ENCODE measurements around the gene FOXA1. TPM values are rescaled to one million over a fixed set of nuclear protein-coding genes. Genes with fewer than 3 reads are reported as not detected.

The FOXA1 gene
- total and polyA plus RNA-seq, 2 donors (not counting 1 experiment from before 2014, with no cell fraction given) = under 0.01 to 0.03 TPM

GRCh38 chr14:37617864-37618365, 22.9 kb upstream of the FOXA1 start:
- H2AFZ ChIP-seq (ENCODE audit: low read length) = no peak overlapping the region
- no peaks in the 10 kb centered on the region for H3K36me3 ChIP-seq (ENCODE audit: control insufficient read depth, insufficient read depth, low read length)
- no peak overlapping the region for H3K4me2 ChIP-seq (ENCODE audit: extremely low read depth, insufficient read depth, low read length)
- H3K4me1 ChIP-seq (ENCODE audit: control insufficient read depth, extremely low read depth, insufficient read depth, low read length) = no peaks in the 10 kb centered on the region
- peaks cover 3% of the 10 kb centered on the region for H3K27me3 ChIP-seq (ENCODE audit: control insufficient read depth, insufficient read depth, low read length)
- no peak for TF ChIP-seq EZH2 (IDR thresholded peaks at IDR 0.05; ENCODE audit: low read length, missing control alignments)
- TF ChIP-seq, protein P1, sequence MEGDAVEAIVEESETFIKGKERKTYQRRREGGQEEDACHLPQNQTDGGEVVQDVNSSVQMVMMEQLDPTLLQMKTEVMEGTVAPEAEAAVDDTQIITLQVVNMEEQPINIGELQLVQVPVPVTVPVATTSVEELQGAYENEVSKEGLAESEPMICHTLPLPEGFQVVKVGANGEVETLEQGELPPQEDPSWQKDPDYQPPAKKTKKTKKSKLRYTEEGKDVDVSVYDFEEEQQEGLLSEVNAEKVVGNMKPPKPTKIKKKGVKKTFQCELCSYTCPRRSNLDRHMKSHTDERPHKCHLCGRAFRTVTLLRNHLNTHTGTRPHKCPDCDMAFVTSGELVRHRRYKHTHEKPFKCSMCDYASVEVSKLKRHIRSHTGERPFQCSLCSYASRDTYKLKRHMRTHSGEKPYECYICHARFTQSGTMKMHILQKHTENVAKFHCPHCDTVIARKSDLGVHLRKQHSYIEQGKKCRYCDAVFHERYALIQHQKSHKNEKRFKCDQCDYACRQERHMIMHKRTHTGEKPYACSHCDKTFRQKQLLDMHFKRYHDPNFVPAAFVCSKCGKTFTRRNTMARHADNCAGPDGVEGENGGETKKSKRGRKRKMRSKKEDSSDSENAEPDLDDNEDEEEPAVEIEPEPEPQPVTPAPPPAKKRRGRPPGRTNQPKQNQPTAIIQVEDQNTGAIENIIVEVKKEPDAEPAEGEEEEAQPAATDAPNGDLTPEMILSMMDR (conservative IDR thresholded peaks at IDR 0.05 in 1 of 2, IDR thresholded peaks at IDR 0.05 in 1 of 2; ENCODE audit: low read depth in 1 of 2, low read length in 2 of 2) = no peak
- no peak overlapping the region for H3K9ac ChIP-seq (ENCODE audit: insufficient read depth, low read length)
- no peak overlapping the region for H3K4me3 ChIP-seq (replicated peaks in 1 of 4; ENCODE audit: control extremely low read depth in 1 of 4, insufficient read depth in 1 of 4, low read depth in 3 of 4, low read length in 4 of 4)
- H3K27ac ChIP-seq (ENCODE audit: insufficient read depth, low read length) = no peak overlapping the region
- H4K20me1 ChIP-seq (ENCODE audit: control insufficient read depth, extremely low read depth, insufficient read depth, low read length) = no peaks in the 10 kb centered on the region
- H3K79me2 ChIP-seq (ENCODE audit: control insufficient read depth, insufficient read depth, low read length) = no peaks in the 10 kb centered on the region
- H3K9me3 ChIP-seq (ENCODE audit: control insufficient read depth, insufficient read depth, low read depth, low read length) = no peaks in the 10 kb centered on the region
- no peak for DNase-seq (ENCODE audit: low read depth in 2 of 2)

DNA sequence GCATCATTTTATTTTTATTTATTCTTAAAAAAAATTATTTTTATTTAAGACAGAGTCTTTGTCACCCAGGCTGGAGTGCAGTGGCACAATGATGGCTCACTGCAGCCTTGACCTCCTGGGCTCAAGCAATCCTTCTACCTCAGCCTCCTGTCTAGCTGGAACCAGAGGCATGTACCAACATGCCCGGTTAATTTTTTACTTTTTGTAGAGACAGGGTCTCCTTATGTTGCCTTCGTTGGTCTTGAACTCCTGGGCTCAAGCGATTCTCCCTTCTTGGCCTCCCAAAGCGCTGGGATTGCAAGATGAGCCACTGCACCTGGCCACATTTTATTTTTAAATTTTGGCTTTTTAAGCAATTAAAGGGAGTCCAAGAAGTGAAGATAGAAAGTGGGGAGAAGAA, 21.8 kb upstream of the FOXA1 start:
- no peaks in the 10 kb centered on the region for H3K9me3 ChIP-seq (ENCODE audit: control insufficient read depth, insufficient read depth, low read depth, low read length)
- no peak for DNase-seq (ENCODE audit: low read depth in 2 of 2)
- no peak overlapping the region for H3K9ac ChIP-seq (ENCODE audit: insufficient read depth, low read length)
- H3K4me1 ChIP-seq (ENCODE audit: control insufficient read depth, extremely low read depth, insufficient read depth, low read length) = no peaks in the 10 kb centered on the region
- no peaks in the 10 kb centered on the region for H3K79me2 ChIP-seq (ENCODE audit: control insufficient read depth, insufficient read depth, low read length)
- H3K36me3 ChIP-seq (ENCODE audit: control insufficient read depth, insufficient read depth, low read length) = no peaks in the 10 kb centered on the region
- H4K20me1 ChIP-seq (ENCODE audit: control insufficient read depth, extremely low read depth, insufficient read depth, low read length) = no peaks in the 10 kb centered on the region
- no peak overlapping the region for H3K4me2 ChIP-seq (ENCODE audit: extremely low read depth, insufficient read depth, low read length)
- H2AFZ ChIP-seq (ENCODE audit: low read length) = no peak overlapping the region
- no peak for TF ChIP-seq EZH2 (IDR thresholded peaks at IDR 0.05; ENCODE audit: low read length, missing control alignments)
- TF ChIP-seq, protein P1 (conservative IDR thresholded peaks at IDR 0.05 in 1 of 2, IDR thresholded peaks at IDR 0.05 in 1 of 2; ENCODE audit: low read depth in 1 of 2, low read length in 2 of 2) = no peak
- peaks cover 6% of the 10 kb centered on the region for H3K27me3 ChIP-seq (ENCODE audit: control insufficient read depth, insufficient read depth, low read length)
- no peak overlapping the region for H3K27ac ChIP-seq (ENCODE audit: insufficient read depth, low read length)
- no peak overlapping the region for H3K4me3 ChIP-seq (replicated peaks in 1 of 4; ENCODE audit: control extremely low read depth in 1 of 4, insufficient read depth in 1 of 4, low read depth in 3 of 4, low read length in 4 of 4)

DNA sequence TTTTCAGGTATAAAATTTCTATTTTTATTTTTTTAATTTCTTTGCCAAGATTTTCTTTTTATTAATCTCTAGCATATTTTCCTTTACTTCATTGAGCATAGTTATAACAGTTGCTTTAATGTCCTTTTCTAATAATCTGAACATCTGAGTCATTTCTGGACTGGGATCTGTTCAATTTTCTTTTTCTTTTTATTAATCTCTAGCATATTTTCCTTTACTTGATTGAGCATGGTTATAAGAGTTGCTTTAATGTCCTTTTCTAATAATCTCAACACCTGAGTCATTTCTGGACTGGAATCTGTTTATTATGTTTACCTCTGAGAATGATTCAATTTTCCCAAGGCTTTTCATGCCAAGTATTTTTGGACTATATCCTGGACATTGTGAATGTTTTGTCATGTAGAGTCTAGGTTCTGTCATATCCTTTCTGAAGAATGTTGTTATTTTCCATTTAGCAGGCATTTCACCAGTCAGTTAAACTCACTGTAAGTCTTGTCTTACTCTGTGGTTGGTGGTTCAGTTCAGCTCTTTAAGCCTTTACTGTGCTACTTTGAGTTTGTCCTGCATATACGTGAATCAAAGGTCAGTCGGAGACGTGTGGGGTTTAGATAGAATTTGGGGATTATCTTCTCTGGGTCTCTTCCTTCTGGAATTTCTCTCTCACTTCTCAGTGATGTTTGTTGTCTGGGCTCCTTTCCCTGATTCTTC, 20.7 kb upstream of the FOXA1 start:
- no peak for TF ChIP-seq EZH2 (IDR thresholded peaks at IDR 0.05; ENCODE audit: low read length, missing control alignments)
- TF ChIP-seq, protein P1 (conservative IDR thresholded peaks at IDR 0.05 in 1 of 2, IDR thresholded peaks at IDR 0.05 in 1 of 2; ENCODE audit: low read depth in 1 of 2, low read length in 2 of 2) = no peak
- no peaks in the 10 kb centered on the region for H4K20me1 ChIP-seq (ENCODE audit: control insufficient read depth, extremely low read depth, insufficient read depth, low read length)
- H3K4me3 ChIP-seq (replicated peaks in 1 of 4; ENCODE audit: control extremely low read depth in 1 of 4, insufficient read depth in 1 of 4, low read depth in 3 of 4, low read length in 4 of 4) = no peak overlapping the region
- H2AFZ ChIP-seq (ENCODE audit: low read length) = no peak overlapping the region
- H3K9me3 ChIP-seq (ENCODE audit: control insufficient read depth, insufficient read depth, low read depth, low read length) = no peaks in the 10 kb centered on the region
- no peaks in the 10 kb centered on the region for H3K4me1 ChIP-seq (ENCODE audit: control insufficient read depth, extremely low read depth, insufficient read depth, low read length)
- DNase-seq (ENCODE audit: low read depth in 2 of 2) = no peak
- no peak overlapping the region for H3K27ac ChIP-seq (ENCODE audit: insufficient read depth, low read length)
- H3K4me2 ChIP-seq (ENCODE audit: extremely low read depth, insufficient read depth, low read length) = no peak overlapping the region
- peaks cover 14% of the 10 kb centered on the region for H3K27me3 ChIP-seq (ENCODE audit: control insufficient read depth, insufficient read depth, low read length)
- no peak overlapping the region for H3K9ac ChIP-seq (ENCODE audit: insufficient read depth, low read length)
- no peaks in the 10 kb centered on the region for H3K79me2 ChIP-seq (ENCODE audit: control insufficient read depth, insufficient read depth, low read length)
- no peaks in the 10 kb centered on the region for H3K36me3 ChIP-seq (ENCODE audit: control insufficient read depth, insufficient read depth, low read length)
